A673 (cell line): ENCODE data around the gene FRMD4A. TPM values are rescaled to one million over a fixed set of nuclear protein-coding genes. Genes with fewer than 3 reads are reported as not detected.
"Not testable (repeated sequence)": the region's sequence is repeated elsewhere in the genome, so short reads cannot be mapped to it uniquely, and the experiment has no call there.

Source experiments
- BruUV-seq: library from RNA; stranded (reverse); fragments of 400-500 nt; replicated peaks from 2 replicates; lab custom pipeline; 2021; lab: Mats Ljungman, UMichigan
- CTCF ChIA-PET: fragments of 300-600 bp; sonication (Branson Sonifier 250); formaldehyde crosslinking; loops from one replicate; lab custom pipeline; 2022; ENCODE audit warnings: antibody characterized with exemption; lab: Charles Lee
- POLR2A ChIA-PET: fragments of 300-600 bp; sonication (Branson Sonifier 250); formaldehyde crosslinking; loops from one replicate; lab custom pipeline; 2022; ENCODE audit warnings: antibody characterized with exemption; ENCODE audit not compliant: low non-redundant PET; lab: Charles Lee
- DNase-seq: peaks from one replicate; pipeline ENCODE4 v3.0.0-alpha.2; 2015; ENCODE audit warnings: low spot score
- H3K27ac ChIP-seq: fragments of 200-600 bp; sonication (generic); 2 replicates; pipeline ENCODE4 v1.5.1; 2016; ENCODE audit warnings: mixed run types, low read depth, mild to moderate bottlenecking, mixed read lengths, antibody characterized with exemption, low read length; ENCODE audit not compliant: poor library complexity, severe bottlenecking
- H3K27me3 ChIP-seq: fragments of 200-600 bp; sonication (generic); replicated peaks from 2 replicates; pipeline ENCODE4 v1.6.1; 2017; ENCODE audit warnings: mixed run types, low read depth, mild to moderate bottlenecking, mixed read lengths, antibody characterized with exemption, low read length; ENCODE audit not compliant: insufficient read depth, poor library complexity
- H3K36me3 ChIP-seq: fragments of 200-600 bp; sonication (generic); 2 replicates; pipeline ENCODE4 v1.6.1; 2016; ENCODE audit warnings: mixed run types, mild to moderate bottlenecking, mixed read lengths, antibody characterized with exemption, low read length; ENCODE audit not compliant: insufficient read depth, poor library complexity, severe bottlenecking
- H3K4me1 ChIP-seq: fragments of 200-600 bp; sonication (generic); 2 replicates; pipeline ENCODE4 v1.6.1; 2017; ENCODE audit warnings: mixed run types, mild to moderate bottlenecking, mixed read lengths, antibody characterized with exemption, low read length; ENCODE audit not compliant: insufficient read depth, poor library complexity, severe bottlenecking
- H3K4me3 ChIP-seq: fragments of 200-600 bp; sonication (generic); 2 replicates; pipeline ENCODE4 v1.5.1; 2016; ENCODE audit warnings: low read depth, mixed run types, mild to moderate bottlenecking, mixed read lengths, low read length; ENCODE audit not compliant: poor library complexity, severe bottlenecking
- H3K9me3 ChIP-seq: fragments of 200-600 bp; sonication (generic); 2 replicates; pipeline ENCODE4 v1.6.1; 2016; ENCODE audit warnings: mixed run types, low read depth, mild to moderate bottlenecking, mixed read lengths, antibody characterized with exemption, low read length; ENCODE audit not compliant: poor library complexity, severe bottlenecking
- CTCF ChIP-seq: fragments of 300-800, 200-600 bp; sonication (generic); conservative IDR thresholded peaks from 2 replicates; pipeline ENCODE4 v1.5.1; 2017; ENCODE audit warnings: low read depth, mild to moderate bottlenecking, antibody characterized with exemption, low read length, moderate library complexity, mixed read lengths
- EZH2 ChIP-seq: fragments of 200-600 bp; sonication (generic); IDR thresholded peaks from 2 replicates; pipeline ENCODE4 v1.6.1; 2017; ENCODE audit warnings: borderline replicate concordance, low read depth, mild to moderate bottlenecking, mixed read lengths, antibody characterized with exemption, low read length; ENCODE audit not compliant: poor library complexity, severe bottlenecking
- intact Hi-C: fragments of 100-400 bp; cut with micrococcal nuclease; formaldehyde crosslinking; loops from one replicate; pipeline ENCODE4 v1.10.0; 2022; ENCODE audit not compliant: unreplicated experiment
- total RNA-seq: library from RNA; stranded (reverse); gene quantifications from 2 replicates; pipeline ENCODE4 v1.2.3, GENCODE V29; 2021

The FRMD4A gene
- total RNA-seq, 1 experiment from 2014 or later: 26.3 TPM

- intact Hi-C loops: no loop called here
- Histone ChIP-seq H3K4me3 (no peak overlapping the region), H3K27ac (no peak overlapping the region), H3K36me3 (no peaks in the 10 kb centered on the region), H3K9me3 (no peaks in the 10 kb centered on the region), H3K27me3 (peaks cover 3% of the 10 kb centered on the region), H3K4me1 (no peaks in the 10 kb centered on the region)
- BruUV-seq: no TSS peak
- POLR2A ChIA-PET: no interaction called here
- CTCF ChIA-PET: no interaction called here
- no peak for DNase-seq
- no peak for TF ChIP-seq CTCF
- TF ChIP-seq EZH2: no peak
These were observed 462.9 kb downstream of the FRMD4A start for GRCh38 chr10:13867822-13868221.

DNA sequence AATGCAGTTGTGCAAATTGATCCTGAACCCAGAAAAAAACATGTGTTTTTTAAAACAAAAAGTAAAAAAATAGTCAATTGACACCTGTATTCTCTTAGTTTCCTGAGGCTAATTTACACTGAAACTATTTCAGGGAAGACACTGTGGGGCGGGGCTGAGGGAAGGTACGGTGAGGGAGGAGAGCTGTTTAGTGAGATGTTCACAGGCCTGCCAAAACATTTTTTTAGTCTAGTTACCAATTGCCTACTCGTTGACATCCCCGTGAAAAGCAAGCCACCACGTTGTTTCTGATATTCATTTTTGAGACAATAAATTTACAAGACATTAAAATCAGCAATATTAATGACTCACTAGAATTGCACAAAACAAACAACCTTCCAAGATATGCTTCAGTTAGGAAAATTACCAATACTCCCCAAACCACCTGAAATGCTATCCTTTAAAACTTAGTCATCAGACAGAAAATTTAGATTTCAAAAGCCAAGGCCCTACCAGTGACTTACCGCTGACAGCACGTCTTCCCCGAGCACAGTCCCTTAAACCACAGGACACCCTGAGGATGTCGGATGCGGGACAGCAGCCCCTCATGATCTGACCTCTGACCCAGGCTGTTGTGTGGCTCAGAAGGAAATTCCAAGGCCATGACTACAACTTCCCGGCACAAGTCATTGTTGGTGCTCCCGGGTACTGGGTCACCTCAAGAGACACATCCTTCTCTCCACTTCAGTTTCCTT is 464.8 kb downstream of the FRMD4A start:
- ChIA-PET CTCF (no interaction called here), POLR2A (no interaction called here)
- intact Hi-C loops: no loop called here
- H3K9me3 ChIP-seq: no peaks in the 10 kb centered on the region
- no TSS peak for BruUV-seq
- TF ChIP-seq CTCF (no peak), EZH2 (no peak)
- H3K4me1 ChIP-seq: no peaks in the 10 kb centered on the region
- peaks cover 22% of the 10 kb centered on the region for H3K27me3 ChIP-seq
- no peak for DNase-seq
- H3K27ac ChIP-seq: no peak overlapping the region
- H3K4me3 ChIP-seq: no peak overlapping the region
- no peaks in the 10 kb centered on the region for H3K36me3 ChIP-seq

GRCh38 chr10:13865220-13865619 is 465.5 kb downstream of the FRMD4A start:
- DNase-seq, BruUV-seq, H3K4me3 ChIP-seq, H3K9me3 ChIP-seq, intact Hi-C loops, CTCF ChIA-PET, H3K27ac ChIP-seq, POLR2A ChIA-PET, H3K36me3 ChIP-seq, H3K4me1 ChIP-seq: not testable (repeated sequence)
- peaks cover 25% of the 10 kb centered on the region for H3K27me3 ChIP-seq
